HS-27A (cell line): ENCODE data around the gene ZNF276.
"Not testable (repeated sequence)": the region's sequence is repeated elsewhere in the genome, so short reads cannot be mapped to it uniquely, and the experiment has no call there.

Source experiments
- DNase-seq: peaks from one replicate; pipeline ENCODE4 v3.0.0-alpha.2; 2012; ENCODE audit warnings: low read depth, missing footprints

Gene ZNF276

DNA sequence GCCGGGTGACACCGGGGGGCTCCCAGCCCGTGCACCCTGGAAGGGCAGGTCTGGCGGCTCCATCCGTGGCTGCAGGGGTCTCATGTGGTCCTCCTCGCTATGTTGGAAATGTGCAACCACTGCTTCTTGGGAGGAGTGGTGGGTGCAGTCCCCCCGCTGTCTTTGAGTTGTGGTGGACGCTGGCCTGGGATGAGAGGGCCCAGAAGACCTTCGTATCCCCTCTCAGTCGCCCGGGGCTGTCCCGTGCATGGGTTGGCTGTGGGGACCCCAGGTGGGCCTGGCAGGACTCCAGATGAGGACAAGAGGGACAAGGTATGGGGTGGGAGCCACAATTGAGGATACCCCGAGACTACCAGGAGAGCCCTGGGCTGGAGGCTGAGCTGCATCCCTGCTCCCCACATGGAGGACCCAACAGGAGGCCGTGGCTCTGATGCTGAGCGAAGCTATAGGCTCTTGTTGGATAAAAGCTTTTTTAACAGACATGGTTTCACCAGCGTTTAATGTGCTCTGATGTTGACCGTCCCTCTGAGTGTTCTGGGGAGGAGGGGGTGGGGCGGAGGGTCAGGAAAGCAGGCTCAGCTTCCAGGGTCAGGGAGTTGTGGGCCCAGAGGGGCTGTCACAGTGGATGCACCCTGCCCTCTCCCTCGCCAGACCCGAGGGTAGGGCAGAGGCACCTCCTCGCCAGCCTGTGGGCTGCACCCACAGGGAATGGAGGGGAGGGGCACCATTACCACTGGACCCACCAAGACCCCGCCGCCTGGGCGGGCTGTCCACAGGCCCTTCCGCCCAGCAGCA, 25.3 kb upstream of the ZNF276 start:
- no peak for DNase-seq

GRCh38 chr16:89696670-89697128, 24.6 kb upstream of the ZNF276 start:
- DNase-seq: no peak

GRCh38 chr16:89697161-89697615, 24.1 kb upstream of the ZNF276 start:
- no peak for DNase-seq

- DNase-seq: no peak
These were observed 23.6 kb upstream of the ZNF276 start for GRCh38 chr16:89697616-89698331.

- DNase-seq: not testable (repeated sequence)
These were observed 22.6 kb upstream of the ZNF276 start for GRCh38 chr16:89698717-89699116.

DNA sequence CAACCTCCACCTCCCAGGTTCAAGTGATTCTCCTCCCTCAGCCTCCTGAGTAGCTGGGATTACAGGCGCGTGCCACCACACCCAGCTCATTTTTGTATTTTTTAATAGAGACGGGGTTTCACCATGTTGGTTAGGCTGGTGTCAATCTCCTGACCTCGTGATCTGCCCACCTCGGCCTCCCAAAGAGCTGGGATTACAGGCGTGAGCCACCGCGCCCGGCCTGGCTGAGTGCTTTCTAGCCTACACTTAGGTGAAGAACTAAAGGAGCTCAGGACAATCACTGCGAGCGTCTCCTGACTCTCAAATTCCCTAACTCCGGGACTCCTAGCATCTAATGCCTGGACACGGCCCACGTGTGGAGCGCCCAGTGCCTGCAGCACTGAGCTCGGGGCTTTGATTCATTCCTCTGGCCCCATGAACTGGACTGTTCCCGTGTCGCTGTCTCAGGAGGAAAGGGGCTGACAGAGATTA, 21.7 kb upstream of the ZNF276 start:
- DNase-seq: not testable (repeated sequence)

GRCh38 chr16:89700100-89700648, 21.2 kb upstream of the ZNF276 start:
- peak; percentile 94 for DNase-seq

GRCh38 chr16:89700649-89701424, 20.5 kb upstream of the ZNF276 start:
- DNase-seq: no peak

- DNase-seq: no peak
These were observed 19.6 kb upstream of the ZNF276 start, which contains the start of gene SPATA2L for GRCh38 chr16:89701425-89702406. Gene SPATA2L (minus strand): TSS chr16:89701705. CDS start chr16:89701232, 473 bp downstream.

- DNase-seq: no peak
These were observed 17.1 kb upstream of the ZNF276 start for GRCh38 chr16:89704281-89704680.

GRCh38 chr16:89705006-89705405, 16.3 kb upstream of the ZNF276 start:
- no peak for DNase-seq

DNA sequence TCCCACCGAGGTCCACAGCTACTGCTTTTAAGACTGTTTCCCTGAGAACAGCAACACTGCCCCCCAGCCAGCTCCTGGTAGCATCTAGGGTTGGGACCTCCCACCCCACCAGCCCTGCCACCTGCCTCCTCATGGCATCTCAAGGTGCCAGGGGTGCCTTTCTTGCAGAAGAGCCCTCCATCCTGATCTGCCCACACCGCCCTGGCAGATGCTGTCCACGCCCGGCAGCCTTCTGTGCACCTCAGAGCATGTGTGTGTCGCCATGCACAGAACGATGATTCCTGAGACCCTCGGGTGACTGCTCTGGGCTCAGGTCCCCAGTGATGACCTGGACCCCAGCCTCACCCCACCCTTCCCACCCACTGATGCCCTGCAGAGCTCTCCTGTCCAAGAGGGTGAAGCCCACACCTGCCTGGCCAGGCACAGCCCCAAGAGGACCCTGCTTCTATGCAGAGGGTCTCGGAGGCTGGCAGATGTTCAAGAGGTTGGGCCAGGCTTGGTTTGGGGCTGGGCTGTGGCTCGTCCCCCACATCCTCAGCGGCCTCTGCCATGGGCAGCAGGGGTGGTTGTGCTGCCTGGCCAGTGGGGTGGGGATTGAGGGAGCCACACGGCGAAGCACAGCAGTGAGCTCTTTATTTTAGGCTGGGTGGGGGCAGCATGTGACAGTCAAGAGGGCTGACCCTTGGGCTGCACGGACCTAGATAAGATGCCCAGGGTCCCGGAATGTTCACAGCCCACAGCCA, 14.6 kb upstream of the ZNF276 start:
- no peak for DNase-seq

DNA sequence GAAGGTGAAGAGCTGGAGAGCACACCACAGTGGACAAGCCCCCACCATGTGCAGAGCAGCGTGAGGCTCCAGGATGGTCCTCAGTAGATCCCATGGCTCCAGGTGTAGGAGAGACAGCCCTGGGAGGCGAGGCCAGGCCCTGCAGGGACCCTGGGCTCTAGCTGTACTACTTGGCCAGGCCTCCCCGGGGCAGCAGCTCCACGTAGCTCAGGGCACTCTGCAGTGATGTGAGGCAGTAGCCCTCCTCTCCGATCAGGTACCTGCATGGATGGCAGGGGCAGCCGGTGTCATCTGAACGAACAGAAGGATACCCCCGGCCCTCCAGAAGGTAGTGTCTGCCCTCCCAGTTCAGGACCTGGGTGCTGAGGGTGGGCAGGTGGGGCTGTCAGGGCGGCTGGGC, 13.6 kb upstream of the ZNF276 start:
- DNase-seq: no peak

- DNase-seq: no peak
These were observed 12.8 kb upstream of the ZNF276 start for GRCh38 chr16:89708481-89708931.

DNA sequence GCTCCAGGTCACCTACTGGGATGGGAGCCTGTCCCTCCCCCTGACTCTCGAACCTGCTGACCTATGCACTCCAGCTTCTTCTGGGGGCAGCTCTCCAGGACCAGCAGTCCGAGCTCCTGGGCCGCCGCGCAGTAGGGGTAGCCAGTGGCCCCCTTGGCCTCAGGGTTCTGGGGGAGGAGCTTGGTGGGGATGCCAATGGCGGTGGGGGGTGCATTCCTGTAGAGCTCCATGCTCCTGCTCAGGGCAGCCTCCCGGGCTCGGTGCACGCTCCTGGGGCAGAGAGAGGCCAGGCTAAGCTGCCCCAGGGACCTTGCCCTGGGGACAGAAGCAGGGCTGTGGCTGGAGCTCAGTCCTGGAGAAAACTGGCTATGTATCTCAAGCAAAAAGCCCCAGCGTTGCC, 12.2 kb upstream of the ZNF276 start:
- no peak for DNase-seq

DNA sequence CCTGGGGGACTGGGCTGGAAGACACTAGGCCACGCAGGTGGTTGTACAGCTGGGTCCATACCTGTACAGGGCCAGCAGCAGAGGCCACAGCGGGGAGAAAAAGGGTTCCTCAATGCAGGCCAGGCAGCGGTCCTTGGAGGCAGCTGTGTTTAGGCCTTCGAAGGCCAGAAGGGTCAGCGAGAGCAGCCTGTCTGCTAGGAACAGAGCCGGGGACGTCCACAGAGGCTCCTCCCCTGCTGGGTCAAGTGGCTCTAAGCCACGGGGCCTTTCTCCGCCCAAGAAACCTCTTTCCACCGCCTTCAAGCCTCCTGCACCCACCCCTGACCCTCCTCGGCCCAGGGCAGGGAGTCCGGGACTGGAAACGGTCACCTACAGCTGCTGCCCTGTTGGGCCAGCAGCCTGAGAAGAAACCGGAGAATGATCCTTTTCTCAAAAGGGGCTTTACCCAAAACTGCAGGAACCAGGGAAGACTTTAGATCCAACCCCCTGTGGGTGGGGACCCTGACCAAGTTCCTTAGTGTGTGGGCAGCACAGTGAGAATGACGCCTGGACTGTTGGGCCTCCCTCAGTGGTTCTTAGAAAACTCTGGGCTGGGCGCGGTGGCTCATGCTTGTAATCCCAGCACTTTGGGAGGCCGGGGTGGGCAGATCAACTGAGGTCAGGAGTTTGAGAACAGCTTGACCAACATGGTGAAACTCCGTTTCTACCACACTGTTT, 11.5 kb upstream of the ZNF276 start:
- DNase-seq: no peak

GRCh38 chr16:89710709-89711564, 10.4 kb upstream of the ZNF276 start:
- no peak for DNase-seq

DNA sequence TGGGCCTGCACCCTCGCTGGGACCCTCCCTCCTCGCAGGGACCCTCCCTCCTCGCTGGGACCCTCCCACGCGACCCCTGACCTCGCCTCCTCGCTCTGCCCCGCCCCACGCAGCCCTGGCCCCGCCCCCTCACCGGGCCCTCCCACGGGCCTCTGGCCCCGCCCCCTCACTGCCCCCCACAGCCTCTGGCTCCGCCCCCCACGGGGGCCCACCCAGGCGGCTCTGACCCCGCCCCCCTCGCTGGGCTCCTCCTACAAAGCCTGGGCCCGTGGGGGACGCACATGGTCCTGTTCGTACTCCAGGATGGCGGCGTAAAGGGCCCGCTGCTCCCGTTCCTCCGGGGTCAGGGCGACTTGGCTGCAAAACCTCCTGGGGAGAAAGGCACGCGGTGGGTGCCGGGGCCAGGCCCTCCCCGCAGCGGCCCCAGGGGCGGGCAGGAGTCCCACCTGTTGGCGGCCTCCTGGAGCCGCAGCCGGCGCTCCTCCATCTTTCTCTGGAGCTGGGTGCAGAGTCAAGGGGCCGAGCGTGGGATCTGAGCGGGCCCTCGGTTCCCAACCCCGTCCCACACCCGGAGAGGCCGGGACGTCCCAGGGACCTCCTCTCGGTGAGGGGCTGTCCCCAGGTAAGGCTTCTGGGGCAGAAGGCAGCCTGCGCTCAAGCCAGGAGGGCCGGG, 9.6 kb upstream of the ZNF276 start:
- DNase-seq: no peak
